OCI-LY7 (cell line): ENCODE results near the gene MAP7D2. TPM values are rescaled to one million over a fixed set of nuclear protein-coding genes. Genes with fewer than 3 reads are reported as not detected.

ENCODE experiments used
- BruUV-seq: library from RNA; stranded (reverse); fragments of 400-500 nt; replicated peaks from 2 replicates; lab custom pipeline; 2021; lab: Mats Ljungman, UMichigan
- CTCF ChIA-PET: fragments of 300-600 bp; sonication (Branson Sonifier 250); formaldehyde crosslinking; loops from one replicate; lab custom pipeline; 2022; ENCODE audit warnings: antibody characterized with exemption; ENCODE audit not compliant: unreplicated experiment; lab: Charles Lee
- POLR2A ChIA-PET: fragments of 300-600 bp; sonication (Branson Sonifier 250); formaldehyde crosslinking; loops from one replicate; lab custom pipeline; 2022; ENCODE audit warnings: antibody characterized with exemption; lab: Charles Lee
- DNase-seq: peaks from one replicate; pipeline ENCODE4 v3.0.0-alpha.2; 2015; ENCODE audit warnings: low spot score
- H2AFZ ChIP-seq: fragments of 200-600 bp; sonication (generic), shearing (Covaris generic); 2 replicates; pipeline ENCODE4 v1.6.1; 2014; ENCODE audit warnings: mild to moderate bottlenecking, antibody characterized with exemption, low read length, moderate library complexity
- H3K27ac ChIP-seq: fragments of 200-600 bp; sonication (generic); 2 replicates; pipeline ENCODE4 v1.5.1; 2014; ENCODE audit warnings: mixed run types, low read depth, mild to moderate bottlenecking, moderate library complexity, low read length, inconsistent platforms; ENCODE audit not compliant: poor library complexity, severe bottlenecking
- H3K36me3 ChIP-seq: fragments of 200-600 bp; sonication (generic); 2 replicates; pipeline ENCODE4 v1.6.1; 2014; ENCODE audit warnings: mild to moderate bottlenecking, antibody characterized with exemption, low read length, moderate library complexity, mixed read lengths; ENCODE audit not compliant: insufficient read depth
- H3K4me1 ChIP-seq: fragments of 200-600 bp; sonication (generic); 2 replicates; pipeline ENCODE4 v1.5.1; 2014; ENCODE audit warnings: mild to moderate bottlenecking, low read length; ENCODE audit not compliant: insufficient read depth, poor library complexity, severe bottlenecking
- H3K4me2 ChIP-seq: fragments of 200-600 bp; sonication (generic); 2 replicates; pipeline ENCODE4 v1.6.1; 2014; ENCODE audit warnings: mild to moderate bottlenecking, low read length
- H3K4me3 ChIP-seq: fragments of 200-600 bp; sonication (generic); 2 replicates; pipeline ENCODE4 v1.5.1; 2014; ENCODE audit warnings: mild to moderate bottlenecking, low read depth, low read length; ENCODE audit not compliant: poor library complexity, severe bottlenecking
- H3K79me2 ChIP-seq: fragments of 200-600 bp; sonication (generic); 2 replicates; pipeline ENCODE4 v1.6.1; 2016; ENCODE audit warnings: low read depth, mild to moderate bottlenecking, low read length, moderate library complexity, mixed read lengths; ENCODE audit not compliant: insufficient read depth
- H3K9me2 ChIP-seq: fragments of 200-600 bp; sonication (generic); 2 replicates; pipeline ENCODE4 v1.6.1; 2016; ENCODE audit warnings: mild to moderate bottlenecking, low read length, mixed read lengths; ENCODE audit not compliant: insufficient read depth
- H3K9me3 ChIP-seq: fragments of 200-600 bp; sonication (generic); 2 replicates; pipeline ENCODE4 v1.6.1; 2014; ENCODE audit warnings: mild to moderate bottlenecking, mixed run types, low read length, mixed read lengths
- H4K20me1 ChIP-seq: fragments of 200-600 bp; sonication (generic); 2 replicates; pipeline ENCODE4 v1.6.1; 2014; ENCODE audit warnings: mild to moderate bottlenecking, antibody characterized with exemption, low read length, moderate library complexity, mixed read lengths; ENCODE audit not compliant: insufficient read depth
- EZH2phosphoT487 ChIP-seq: fragments of 200-600 bp; sonication (generic); IDR thresholded peaks from 2 replicates; pipeline ENCODE4 v1.6.1; 2018; ENCODE audit warnings: low read depth, borderline replicate concordance, mild to moderate bottlenecking, mixed run types, antibody characterized with exemption, low read length, moderate library complexity, mixed read lengths
- intact Hi-C: fragments of 100-400 bp; cut with micrococcal nuclease; formaldehyde crosslinking; loops from one replicate; pipeline ENCODE4 v1.10.0; 2022; ENCODE audit not compliant: unreplicated experiment
- total RNA-seq, 2 experiments: library from RNA; depleted of rRNA in 1 of 2; stranded (reverse); fragments of >200 nt in 1 of 2; shearing (Covaris generic) in 1 of 2; gene quantifications; 2 replicates each; pipeline ENCODE4 v1.2.3, GENCODE V29; 2014 to 2022
- TF ChIP-seq, protein P1 (sequence below): fragments of 200-600 bp; sonication (generic); conservative IDR thresholded peaks from 2 replicates; pipeline ENCODE4 v1.5.1; 2014; ENCODE audit warnings: mild to moderate bottlenecking, antibody characterized with exemption, low read length, moderate library complexity, mixed read lengths

The MAP7D2 gene
- total RNA-seq, 2 experiments from 2014 or later: 0.13 TPM; not detected in 1

DNA sequence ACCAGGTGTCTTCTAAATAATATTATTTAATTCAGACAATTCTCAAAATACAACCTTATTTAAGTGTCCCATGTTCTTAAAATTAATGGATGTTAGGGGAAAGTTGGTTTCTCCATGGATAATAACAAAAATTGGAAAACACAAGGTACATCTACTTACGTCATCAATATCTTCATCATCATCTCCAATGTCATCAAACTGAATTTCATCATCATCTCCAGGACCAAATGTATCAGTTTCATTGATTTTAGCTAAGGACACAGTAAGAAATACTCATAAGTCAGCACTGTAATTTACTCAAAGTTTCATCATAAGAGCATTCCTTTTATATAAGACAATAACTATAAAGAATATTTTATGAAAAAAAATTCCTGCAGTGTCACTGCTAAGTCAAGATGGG lies 13.7 kb upstream of the MAP7D2 start:
- Histone ChIP-seq H3K36me3 (peaks cover 67% of the 10 kb centered on the region), H3K4me3 (no peak overlapping the region), H3K27ac (no peak overlapping the region), H3K9me3 (no peaks in the 10 kb centered on the region), H3K9me2 (no peaks in the 10 kb centered on the region), H2AFZ (no peak overlapping the region), H4K20me1 (no peaks in the 10 kb centered on the region), H3K79me2 (no peaks in the 10 kb centered on the region), H3K4me1 (no peaks in the 10 kb centered on the region), H3K4me2 (no peak overlapping the region)
- intact Hi-C loops: no loop called here
- ChIA-PET POLR2A (no interaction called here), CTCF (no interaction called here)
- no peak for TF ChIP-seq EZH2phosphoT487
- TF ChIP-seq, protein P1, sequence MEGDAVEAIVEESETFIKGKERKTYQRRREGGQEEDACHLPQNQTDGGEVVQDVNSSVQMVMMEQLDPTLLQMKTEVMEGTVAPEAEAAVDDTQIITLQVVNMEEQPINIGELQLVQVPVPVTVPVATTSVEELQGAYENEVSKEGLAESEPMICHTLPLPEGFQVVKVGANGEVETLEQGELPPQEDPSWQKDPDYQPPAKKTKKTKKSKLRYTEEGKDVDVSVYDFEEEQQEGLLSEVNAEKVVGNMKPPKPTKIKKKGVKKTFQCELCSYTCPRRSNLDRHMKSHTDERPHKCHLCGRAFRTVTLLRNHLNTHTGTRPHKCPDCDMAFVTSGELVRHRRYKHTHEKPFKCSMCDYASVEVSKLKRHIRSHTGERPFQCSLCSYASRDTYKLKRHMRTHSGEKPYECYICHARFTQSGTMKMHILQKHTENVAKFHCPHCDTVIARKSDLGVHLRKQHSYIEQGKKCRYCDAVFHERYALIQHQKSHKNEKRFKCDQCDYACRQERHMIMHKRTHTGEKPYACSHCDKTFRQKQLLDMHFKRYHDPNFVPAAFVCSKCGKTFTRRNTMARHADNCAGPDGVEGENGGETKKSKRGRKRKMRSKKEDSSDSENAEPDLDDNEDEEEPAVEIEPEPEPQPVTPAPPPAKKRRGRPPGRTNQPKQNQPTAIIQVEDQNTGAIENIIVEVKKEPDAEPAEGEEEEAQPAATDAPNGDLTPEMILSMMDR: no peak
- no peak for DNase-seq
- BruUV-seq: no TSS peak

DNA sequence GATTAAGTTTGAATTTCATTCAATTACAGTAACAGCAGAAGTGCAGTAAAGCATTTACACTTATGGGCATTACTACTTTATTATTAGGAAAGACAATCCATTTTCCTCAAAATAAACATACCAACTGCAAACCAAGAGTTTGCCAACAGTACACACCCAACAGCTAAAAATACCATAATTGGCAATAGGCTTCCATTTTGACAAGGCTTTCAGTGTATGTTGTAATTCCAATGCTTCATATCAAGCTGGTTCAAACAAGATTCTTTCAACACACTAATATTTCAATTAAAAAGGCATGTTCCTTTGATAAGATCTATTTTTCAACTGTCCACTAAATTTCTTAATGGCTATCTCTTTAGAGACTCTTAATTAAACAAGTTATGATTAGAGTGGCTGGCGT lies 12.8 kb upstream of the MAP7D2 start:
- H2AFZ ChIP-seq: no peak overlapping the region
- ChIA-PET POLR2A (interaction anchor here (0.6 kb wide), 1 partner anchor 757 kb away, joined by 3 read pairs; no protein-coding TSS in a partner anchor), CTCF (no interaction called here)
- H4K20me1 ChIP-seq: no peaks in the 10 kb centered on the region
- no peaks in the 10 kb centered on the region for H3K79me2 ChIP-seq
- no TSS peak for BruUV-seq
- H3K4me3 ChIP-seq: no peak overlapping the region
- no peak overlapping the region for H3K27ac ChIP-seq
- H3K4me2 ChIP-seq: no peak overlapping the region
- TF ChIP-seq, protein P1: no peak
- no peak for TF ChIP-seq EZH2phosphoT487
- DNase-seq: no peak
- intact Hi-C loops: loop anchor here (2.0 kb wide), 1 partner anchor 225 kb away; no protein-coding TSS in a partner anchor
- peaks cover 66% of the 10 kb centered on the region for H3K36me3 ChIP-seq
- no peaks in the 10 kb centered on the region for H3K4me1 ChIP-seq
- no peaks in the 10 kb centered on the region for H3K9me3 ChIP-seq
- no peaks in the 10 kb centered on the region for H3K9me2 ChIP-seq

DNA sequence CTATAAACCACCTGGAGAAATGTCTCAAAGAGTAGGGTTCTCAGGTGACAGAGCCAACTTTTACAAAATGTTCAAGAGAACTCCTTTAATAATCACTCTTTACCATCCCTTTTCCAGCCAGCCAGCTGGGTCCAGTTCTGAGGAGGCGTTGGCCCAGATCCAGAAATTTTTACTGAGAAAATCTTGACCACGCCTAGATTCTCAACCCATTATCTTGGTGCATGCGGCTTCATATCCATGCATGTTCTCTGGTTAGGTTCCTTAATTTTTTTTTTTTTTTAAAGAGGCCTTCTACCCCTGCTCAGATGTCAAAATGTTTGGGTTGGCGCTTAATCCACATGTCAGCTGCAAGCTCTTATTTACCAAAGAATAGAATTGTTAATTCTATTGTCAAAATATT lies 12.0 kb upstream of the MAP7D2 start:
- Histone ChIP-seq H3K4me3 (no peak overlapping the region), H3K9me3 (no peaks in the 10 kb centered on the region), H3K9me2 (no peaks in the 10 kb centered on the region), H3K79me2 (no peaks in the 10 kb centered on the region), H3K4me2 (no peak overlapping the region), H3K36me3 (peaks cover 69% of the 10 kb centered on the region), H2AFZ (no peak overlapping the region), H3K4me1 (no peaks in the 10 kb centered on the region), H4K20me1 (no peaks in the 10 kb centered on the region), H3K27ac (no peak overlapping the region)
- intact Hi-C loops: loop anchor here (2.0 kb wide), 1 partner anchor 224 kb away; no protein-coding TSS in a partner anchor
- POLR2A ChIA-PET: no interaction called here
- DNase-seq: no peak
- CTCF ChIA-PET: no interaction called here
- no peak for TF ChIP-seq EZH2phosphoT487
- TF ChIP-seq, protein P1: no peak
- BruUV-seq: no TSS peak
